AG09309 (cell line): ENCODE results near the gene SMARCE1.
A peak's percentile ranks its signal among the peaks of the same experiment; 100 is the strongest.

Source experiments
- DNase-seq: peaks from one replicate; pipeline ENCODE4 v3.0.0-alpha.2; 2010; ENCODE audit warnings: low read depth
- H3K4me3 ChIP-seq: 2 replicates; pipeline ENCODE4 v1.5.1; 2011; ENCODE audit warnings: mild to moderate bottlenecking, low read depth, low read length, moderate library complexity; ENCODE audit not compliant: control insufficient read depth
- CTCF ChIP-seq: IDR thresholded peaks from 2 replicates; pipeline ENCODE4 v1.5.1; 2011; ENCODE audit warnings: mild to moderate bottlenecking, low read depth, low read length, inconsistent platforms; ENCODE audit not compliant: insufficient read depth, control insufficient read depth; ENCODE audit errors: missing control alignments

The SMARCE1 gene

GRCh38 chr17:40647624-40648383 is at the start of gene SMARCE1:
Gene SMARCE1, minus strand, starts transcription at chr17:40647818. Its CDS starts 2,016 bp downstream, at chr17:40645802.
- TF ChIP-seq CTCF, result no peak
- DNase-seq, result peak; percentile 40
- peak within 1 kb of the TSS; percentile 97 for H3K4me3 ChIP-seq

- no peak overlapping the region for H3K4me3 ChIP-seq
- no peak for TF ChIP-seq CTCF
- DNase-seq, result no peak
These were observed 49.7 kb upstream of the SMARCE1 start for GRCh38 chr17:40697297-40697696.

DNA sequence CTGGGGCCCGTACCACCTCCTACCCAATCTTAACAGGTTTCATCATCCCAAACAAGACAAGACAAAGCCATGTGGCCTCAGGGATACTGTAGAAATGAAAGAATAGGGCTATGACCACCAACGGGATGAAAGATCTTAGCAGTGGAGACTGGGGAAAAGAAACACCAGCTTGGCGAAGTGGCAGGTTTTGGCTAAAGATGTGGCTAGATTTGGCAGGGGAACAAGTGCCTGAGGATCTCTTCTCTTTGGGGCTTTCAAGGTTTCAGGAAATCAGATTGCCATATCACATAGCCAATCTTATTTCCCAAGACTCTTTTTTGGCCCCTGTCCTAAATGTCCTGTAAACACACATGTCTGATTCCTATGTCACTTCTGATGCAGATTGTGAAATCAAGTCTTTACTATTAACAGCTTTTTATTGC is 49.0 kb upstream of the SMARCE1 start:
- no peak for DNase-seq
- TF ChIP-seq CTCF, result no peak
- H3K4me3 ChIP-seq, result no peak overlapping the region

- DNase-seq, result no peak
- TF ChIP-seq CTCF, result no peak
- H3K4me3 ChIP-seq, result no peak overlapping the region
These were observed 48.4 kb upstream of the SMARCE1 start for GRCh38 chr17:40695874-40696472.

- no peak for DNase-seq
- TF ChIP-seq CTCF, result no peak
- H3K4me3 ChIP-seq, result no peak overlapping the region
These were observed 47.0 kb upstream of the SMARCE1 start for GRCh38 chr17:40694584-40694983.

DNA sequence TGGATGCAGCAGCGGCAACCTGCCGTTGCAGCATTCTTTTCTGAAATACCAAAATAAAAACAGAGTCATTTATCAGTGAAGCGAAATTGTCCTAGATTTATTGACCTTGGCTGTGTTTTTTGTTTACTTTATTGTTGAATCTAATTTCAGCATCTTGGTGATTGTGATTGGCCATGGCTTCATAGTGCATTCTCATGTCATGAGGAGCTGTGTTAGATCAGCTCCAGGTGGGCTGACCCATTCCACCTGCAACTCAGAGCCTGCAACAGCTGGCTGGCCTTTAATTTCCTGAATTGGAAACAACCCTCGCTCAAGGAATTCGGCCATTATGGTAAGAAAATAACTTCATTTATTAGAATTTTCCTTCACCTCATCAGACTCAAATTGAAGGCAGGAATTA is 39.5 kb upstream of the SMARCE1 start:
- TF ChIP-seq CTCF, result no peak
- H3K4me3 ChIP-seq, result no peak overlapping the region
- no peak for DNase-seq

DNA sequence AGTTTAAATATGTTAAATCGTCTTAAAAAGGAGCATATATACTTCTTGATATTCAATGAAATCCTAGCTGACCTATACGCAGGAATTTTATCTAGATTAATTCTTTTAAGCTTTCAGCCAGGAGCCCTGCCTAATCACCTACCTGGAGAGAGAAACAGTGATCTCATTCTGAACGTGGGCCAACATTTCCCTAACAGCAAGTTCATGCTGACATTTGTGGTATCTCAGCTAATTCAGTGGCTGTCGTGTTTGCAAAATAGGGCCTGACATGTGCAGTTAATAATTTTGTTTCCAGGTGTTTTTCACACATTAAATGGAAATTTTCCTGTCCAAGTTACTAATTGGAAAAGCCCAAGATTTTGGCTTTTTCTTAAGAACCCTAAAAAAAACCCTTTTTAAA is 38.6 kb upstream of the SMARCE1 start:
- no peak for TF ChIP-seq CTCF
- DNase-seq, result no peak
- H3K4me3 ChIP-seq, result no peak overlapping the region
